ENCODE results near the gene TEF.

Gene TEF

DNA sequence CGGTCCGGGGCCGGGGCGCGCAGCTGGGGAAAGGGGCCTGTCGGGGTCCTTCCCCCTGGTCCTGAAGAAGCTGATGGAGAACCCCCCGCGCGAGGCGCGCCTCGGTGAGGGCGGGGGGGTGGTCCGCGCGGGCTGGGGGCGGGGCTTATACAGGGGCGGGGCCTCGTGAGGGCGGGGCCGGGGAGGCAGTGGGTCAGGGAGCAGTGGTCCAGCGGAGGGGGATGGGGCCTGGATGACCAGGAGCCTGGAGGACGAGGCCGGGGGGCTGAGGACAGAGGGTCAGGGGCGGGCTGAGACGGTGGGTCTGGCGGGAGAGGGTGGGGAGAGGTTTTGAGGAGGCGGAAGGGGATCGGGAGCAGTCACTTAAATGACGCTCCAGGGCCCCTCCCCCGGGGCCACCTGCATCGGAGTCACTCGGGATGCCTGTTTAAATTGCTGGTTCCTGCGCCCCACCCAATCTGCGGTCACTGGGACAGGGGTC lies 396 bp downstream of the TEF start:
- TF ChIP-seq GATA2 (IDR thresholded peaks at IDR 0.05; ENCODE audit: low read depth, low read length) (no peak), GATA3 (IDR thresholded peaks at IDR 0.05; ENCODE audit: low read depth, low read length) (no peak)

DNA sequence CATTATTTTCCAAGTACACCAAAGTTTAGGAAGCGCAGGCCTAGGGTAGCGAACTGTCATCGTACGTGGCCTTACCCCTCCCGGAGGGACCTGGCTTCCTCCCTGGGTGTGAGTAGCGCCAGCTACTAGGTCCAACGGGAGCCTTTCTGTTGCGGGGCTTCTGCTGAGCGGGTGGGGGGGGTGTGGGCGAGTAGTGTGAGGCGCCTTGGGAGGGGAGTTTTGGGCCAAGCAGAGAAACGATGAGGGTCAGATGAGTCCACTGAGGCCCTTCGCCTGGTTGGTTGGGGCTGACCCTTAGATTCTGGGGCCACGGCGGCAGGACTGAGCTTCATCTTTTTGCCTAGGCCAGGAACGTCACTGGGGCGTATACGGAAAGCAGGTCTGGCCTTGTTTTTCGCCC lies 868 bp downstream of the TEF start:
- TF ChIP-seq GATA2 (IDR thresholded peaks at IDR 0.05; ENCODE audit: low read depth, low read length) (no peak), GATA3 (IDR thresholded peaks at IDR 0.05; ENCODE audit: low read depth, low read length) (no peak)

DNA sequence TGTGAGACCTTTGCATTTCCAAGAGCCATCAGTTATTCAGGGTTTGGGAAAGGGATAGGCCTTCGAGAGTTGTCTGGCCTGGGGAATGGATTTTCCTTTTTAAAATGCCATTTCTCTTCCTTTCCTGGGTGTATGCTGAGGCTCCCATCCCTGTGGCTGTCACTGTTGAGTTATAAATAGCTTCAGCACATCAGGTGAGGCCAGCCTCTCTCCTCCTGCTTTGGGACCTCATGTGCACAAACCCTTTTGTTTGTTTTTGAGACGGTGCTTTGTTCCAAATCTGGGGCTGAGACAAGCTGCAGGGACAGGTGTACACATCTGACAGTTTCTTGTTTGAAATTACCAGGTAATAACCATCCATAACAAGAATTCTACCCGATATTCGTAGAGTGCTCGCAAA lies 1.3 kb downstream of the TEF start:
- TF ChIP-seq GATA3 (IDR thresholded peaks at IDR 0.05; ENCODE audit: low read depth, low read length) = no peak
- no peak for TF ChIP-seq GATA2 (IDR thresholded peaks at IDR 0.05; ENCODE audit: low read depth, low read length)

DNA sequence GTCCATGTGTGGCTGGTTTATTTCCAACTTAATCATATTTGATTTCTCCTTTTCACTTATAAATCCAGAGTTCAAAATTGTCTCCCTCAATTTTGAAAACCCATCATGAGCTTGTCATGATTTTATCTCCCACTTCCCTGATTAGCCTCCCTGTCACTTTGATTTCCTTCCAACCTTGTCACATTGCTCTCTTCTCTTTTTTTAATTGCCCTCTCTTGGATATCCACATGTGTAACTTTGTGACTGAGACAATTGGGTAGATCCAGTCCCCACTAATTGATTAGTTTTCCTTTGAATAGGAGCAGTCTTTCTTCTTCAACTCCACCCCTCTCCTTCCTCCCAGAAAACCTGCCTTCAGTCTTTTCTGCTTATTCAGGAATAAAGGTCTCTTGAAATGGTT lies 2.4 kb downstream of the TEF start:
- TF ChIP-seq GATA3 (IDR thresholded peaks at IDR 0.05; ENCODE audit: low read depth, low read length) (no peak), GATA2 (IDR thresholded peaks at IDR 0.05; ENCODE audit: low read depth, low read length) (no peak)

DNA sequence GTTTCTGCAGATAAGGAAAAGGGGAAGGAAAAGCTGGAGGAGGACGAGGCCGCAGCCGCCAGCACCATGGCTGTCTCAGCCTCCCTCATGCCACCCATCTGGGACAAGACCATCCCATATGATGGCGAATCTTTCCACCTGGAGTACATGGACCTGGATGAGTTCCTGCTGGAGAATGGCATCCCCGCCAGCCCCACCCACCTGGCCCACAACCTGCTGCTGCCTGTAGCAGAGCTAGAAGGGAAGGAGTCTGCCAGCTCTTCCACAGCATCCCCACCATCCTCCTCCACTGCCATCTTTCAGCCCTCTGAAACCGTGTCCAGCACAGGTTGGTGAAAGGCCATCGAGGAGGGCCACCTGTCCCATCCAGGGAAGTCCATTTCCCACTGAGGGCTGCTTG lies 5.6 kb downstream of the TEF start:
- TF ChIP-seq GATA2 (IDR thresholded peaks at IDR 0.05; ENCODE audit: low read depth, low read length) (no peak), GATA3 (IDR thresholded peaks at IDR 0.05; ENCODE audit: low read depth, low read length) (no peak)

GRCh38 chr22:41394012-41394356 lies 12.2 kb downstream of the TEF start:
- TF ChIP-seq GATA3 (IDR thresholded peaks at IDR 0.05; ENCODE audit: low read depth, low read length) (no peak), GATA2 (IDR thresholded peaks at IDR 0.05; ENCODE audit: low read depth, low read length) (no peak)

DNA sequence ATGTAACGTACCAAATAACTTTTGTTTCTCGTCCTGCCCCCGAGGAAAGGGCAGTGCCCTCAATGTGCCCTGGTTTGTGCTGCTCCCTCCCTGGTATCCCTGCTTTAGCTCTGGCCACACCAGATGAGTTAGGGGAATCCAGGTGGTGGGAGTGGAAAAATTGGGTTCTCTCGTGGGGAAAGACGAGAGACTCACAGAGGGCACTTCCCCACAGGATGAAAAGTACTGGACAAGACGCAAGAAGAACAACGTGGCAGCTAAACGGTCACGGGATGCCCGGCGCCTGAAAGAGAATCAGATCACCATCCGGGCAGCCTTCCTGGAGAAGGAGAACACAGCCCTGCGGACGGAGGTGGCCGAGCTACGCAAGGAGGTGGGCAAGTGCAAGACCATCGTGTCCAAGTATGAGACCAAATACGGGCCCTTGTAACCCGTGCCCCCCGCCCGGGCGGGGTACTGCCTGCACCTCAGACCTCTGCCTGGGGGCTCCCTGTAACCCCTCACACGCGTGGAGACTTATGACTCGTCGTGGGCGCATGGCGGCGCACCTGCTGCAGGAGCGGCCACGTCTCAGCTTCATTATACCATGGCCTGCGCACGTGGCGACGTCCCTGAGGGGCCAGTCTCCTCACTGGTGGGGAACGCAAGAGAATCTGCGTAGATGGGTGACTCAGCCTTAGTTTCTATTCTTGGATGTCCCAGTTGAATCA lies 13.9 kb downstream of the TEF start:
- no peak for TF ChIP-seq GATA3 (IDR thresholded peaks at IDR 0.05; ENCODE audit: low read depth, low read length)
- no peak for TF ChIP-seq GATA2 (IDR thresholded peaks at IDR 0.05; ENCODE audit: low read depth, low read length)

- TF ChIP-seq GATA2 (IDR thresholded peaks at IDR 0.05; ENCODE audit: low read depth, low read length) = no peak
- no peak for TF ChIP-seq GATA3 (IDR thresholded peaks at IDR 0.05; ENCODE audit: low read depth, low read length)
Measured at GRCh38 chr22:41397143-41397811, 15.5 kb downstream of the TEF start.

DNA sequence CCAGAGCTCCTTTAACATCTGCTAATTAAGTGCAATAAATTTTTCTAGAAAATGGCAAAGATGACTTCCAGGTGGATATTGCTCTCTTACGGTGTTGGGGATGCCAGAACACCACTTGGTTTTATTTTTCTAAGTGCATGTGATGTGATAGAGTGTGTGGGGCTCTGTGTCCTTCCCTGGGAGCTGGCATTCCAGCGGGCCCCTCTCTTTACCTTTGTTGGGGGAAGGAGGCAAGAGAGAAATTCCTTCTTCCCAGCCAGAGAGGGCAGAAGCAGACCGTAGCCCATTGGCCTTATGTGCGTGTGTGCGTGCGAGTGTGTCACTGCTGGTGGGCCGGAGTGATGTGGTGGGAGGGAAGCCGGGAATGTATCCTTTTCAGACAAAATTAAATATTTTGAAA lies 17.2 kb downstream of the TEF start:
- TF ChIP-seq GATA2 (IDR thresholded peaks at IDR 0.05; ENCODE audit: low read depth, low read length) (no peak), GATA3 (IDR thresholded peaks at IDR 0.05; ENCODE audit: low read depth, low read length) (no peak)

GRCh38 chr22:41401781-41402648 lies 20.3 kb downstream of the TEF start:
- TF ChIP-seq GATA2 (IDR thresholded peaks at IDR 0.05; ENCODE audit: low read depth, low read length) = no peak
- no peak for TF ChIP-seq GATA3 (IDR thresholded peaks at IDR 0.05; ENCODE audit: low read depth, low read length)

GRCh38 chr22:41403532-41404318 lies 22.0 kb downstream of the TEF start:
- TF ChIP-seq GATA2 (IDR thresholded peaks at IDR 0.05; ENCODE audit: low read depth, low read length) = no peak

- TF ChIP-seq GATA2 (IDR thresholded peaks at IDR 0.05; ENCODE audit: low read depth, low read length) (no peak), GATA3 (IDR thresholded peaks at IDR 0.05; ENCODE audit: low read depth, low read length) (no peak)
Measured at GRCh38 chr22:41405588-41405987, 23.8 kb downstream of the TEF start.

- TF ChIP-seq GATA3 (IDR thresholded peaks at IDR 0.05; ENCODE audit: low read depth, low read length) (no peak), GATA2 (IDR thresholded peaks at IDR 0.05; ENCODE audit: low read depth, low read length) (no peak)
Measured at GRCh38 chr22:41406410-41406809, 24.7 kb downstream of the TEF start.

- TF ChIP-seq GATA3 (IDR thresholded peaks at IDR 0.05; ENCODE audit: low read depth, low read length) (no peak), GATA2 (IDR thresholded peaks at IDR 0.05; ENCODE audit: low read depth, low read length) (no peak)
Measured at GRCh38 chr22:41407433-41407832, 25.7 kb downstream of the TEF start.

All from SH-SY5Y (cell line).